ENCODE data around the gene NELFCD.
A peak's percentile ranks its signal among the peaks of the same experiment; 100 is the strongest.
"Not testable (repeated sequence)": the region's sequence is repeated elsewhere in the genome, so short reads cannot be mapped to it uniquely, and the experiment has no call there.

Gene NELFCD

DNA sequence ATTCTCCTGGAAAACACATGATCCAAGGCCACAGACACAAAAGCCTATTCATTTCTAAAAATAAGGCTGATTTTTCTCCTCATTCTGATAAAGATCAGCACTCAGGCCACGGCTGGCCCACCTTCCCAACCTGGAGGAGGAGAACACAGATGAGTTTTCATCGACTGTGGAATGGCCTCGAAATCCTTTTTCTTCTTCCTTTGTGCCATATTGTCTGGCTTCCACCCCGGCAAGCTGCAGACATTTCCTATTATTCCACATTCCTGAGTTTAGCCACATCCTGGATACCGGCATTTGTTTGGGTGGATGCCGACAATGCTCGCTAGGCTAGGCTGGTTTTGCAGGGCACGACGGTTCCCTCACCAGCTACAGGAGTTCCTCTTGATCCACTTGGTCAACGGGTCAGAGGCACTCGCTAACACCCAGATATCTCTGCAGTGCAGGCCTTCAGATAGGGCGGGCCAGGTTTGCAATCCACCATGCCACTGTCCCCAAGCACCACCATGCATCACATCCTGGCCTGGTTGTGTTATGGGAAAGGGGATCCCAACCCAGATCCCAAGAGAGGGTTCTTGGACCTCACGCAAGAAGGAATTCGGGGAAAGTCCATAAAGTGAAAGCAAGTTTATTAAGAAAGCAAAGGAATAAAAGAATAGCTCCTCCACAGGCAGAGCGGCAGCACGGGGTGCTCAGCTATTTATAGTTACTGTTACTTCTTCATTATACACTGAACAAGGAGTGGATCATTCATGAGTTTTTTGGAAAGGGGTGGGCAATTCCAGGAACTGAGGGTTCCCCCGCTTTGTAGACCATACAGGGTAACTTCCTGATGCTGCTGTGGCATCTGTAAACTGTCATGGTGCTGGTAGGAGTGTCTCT is 30.2 kb downstream of the NELFCD start:
- DNase-seq, result no peak

DNA sequence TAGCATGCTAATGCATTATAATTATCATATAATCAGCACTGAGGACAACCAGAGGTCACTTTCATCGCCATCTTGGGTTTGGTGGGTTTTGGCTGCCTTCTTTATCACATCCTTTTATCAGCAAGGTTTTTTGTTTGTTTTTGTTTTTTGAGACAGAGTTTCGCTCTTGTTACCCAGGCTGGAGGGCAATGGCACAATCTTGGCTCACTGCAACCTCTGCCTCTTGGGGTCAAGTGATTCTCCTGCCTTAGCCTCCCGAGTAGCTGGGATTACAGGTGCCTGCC is 30.8 kb downstream of the NELFCD start:
- DNase-seq, result not testable (repeated sequence)

DNA sequence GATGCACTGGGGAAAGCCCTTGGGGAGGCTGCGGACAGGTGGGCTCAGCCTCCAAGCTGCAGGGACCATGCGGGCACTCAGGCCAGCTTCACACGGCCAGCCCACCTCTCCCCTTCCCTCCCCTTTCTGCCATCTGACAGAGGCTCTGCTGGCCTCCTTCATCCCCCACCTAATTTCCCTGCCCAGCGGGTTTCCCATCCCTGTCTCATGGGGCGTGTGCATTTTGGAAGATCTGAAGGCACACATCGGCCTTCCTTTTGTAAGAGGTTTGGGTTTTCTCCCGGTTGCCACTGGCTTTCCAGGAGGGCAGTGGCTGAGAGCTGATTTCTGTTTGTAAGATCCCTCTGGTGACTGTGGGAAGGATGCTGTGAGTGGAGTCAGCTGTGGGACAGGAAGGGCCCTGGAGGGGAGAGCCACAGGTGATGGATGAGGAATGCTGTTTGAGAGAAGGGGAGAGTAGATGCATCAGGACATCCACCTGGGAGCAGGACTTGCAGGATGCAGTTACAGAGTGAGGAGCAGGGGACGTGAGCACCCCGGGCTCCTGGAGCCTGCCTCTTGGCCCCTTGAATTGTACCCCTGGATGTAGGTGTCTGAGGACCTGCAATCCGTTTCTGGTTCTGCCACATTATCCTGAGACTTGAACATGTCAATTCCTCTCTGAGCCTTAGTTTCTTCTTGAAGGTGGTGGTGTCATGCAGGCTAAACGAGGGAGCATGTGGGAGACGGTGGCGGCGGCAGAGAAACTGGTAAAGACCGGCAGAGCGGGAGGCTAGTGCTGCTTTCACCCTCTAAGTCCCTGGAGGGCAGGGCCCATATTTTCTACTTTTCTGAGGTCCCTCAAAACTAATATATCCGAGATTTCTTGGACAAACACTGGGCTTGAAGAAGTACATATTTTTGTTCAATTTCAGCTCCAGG is 32.2 kb downstream of the NELFCD start:
- no peak for DNase-seq

DNA sequence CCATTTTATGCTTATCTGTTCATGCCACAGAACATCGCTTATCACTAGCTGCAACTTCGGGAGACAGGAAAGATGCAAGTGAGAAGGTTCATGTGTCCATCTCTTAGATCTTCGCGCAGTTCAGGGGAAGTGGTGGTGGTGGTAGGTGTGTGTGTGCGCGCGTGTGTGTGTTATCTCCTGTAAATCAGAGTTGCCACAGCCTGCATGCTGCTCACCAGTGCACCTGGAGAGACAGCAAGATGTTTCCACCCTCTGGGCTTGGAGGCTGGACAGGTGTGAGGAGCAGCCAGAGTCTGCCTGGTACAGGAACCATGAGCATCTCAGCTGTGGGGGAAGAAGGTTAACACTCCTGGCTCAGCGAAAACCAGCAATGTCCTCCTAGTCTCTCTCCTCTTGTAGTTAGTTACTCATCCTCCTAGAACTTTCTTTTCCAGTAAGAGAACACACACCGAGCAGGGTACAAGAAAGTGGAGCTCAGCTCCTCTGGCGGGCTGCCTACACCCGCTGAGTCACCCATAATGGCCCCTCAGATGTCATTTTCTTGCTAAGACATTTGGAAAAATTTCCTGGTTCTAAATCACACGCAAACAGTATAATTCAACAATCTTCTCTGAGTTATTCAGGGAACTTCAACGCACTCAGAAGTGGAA is 33.0 kb downstream of the NELFCD start:
- DNase-seq, result peak; percentile 37

DNA sequence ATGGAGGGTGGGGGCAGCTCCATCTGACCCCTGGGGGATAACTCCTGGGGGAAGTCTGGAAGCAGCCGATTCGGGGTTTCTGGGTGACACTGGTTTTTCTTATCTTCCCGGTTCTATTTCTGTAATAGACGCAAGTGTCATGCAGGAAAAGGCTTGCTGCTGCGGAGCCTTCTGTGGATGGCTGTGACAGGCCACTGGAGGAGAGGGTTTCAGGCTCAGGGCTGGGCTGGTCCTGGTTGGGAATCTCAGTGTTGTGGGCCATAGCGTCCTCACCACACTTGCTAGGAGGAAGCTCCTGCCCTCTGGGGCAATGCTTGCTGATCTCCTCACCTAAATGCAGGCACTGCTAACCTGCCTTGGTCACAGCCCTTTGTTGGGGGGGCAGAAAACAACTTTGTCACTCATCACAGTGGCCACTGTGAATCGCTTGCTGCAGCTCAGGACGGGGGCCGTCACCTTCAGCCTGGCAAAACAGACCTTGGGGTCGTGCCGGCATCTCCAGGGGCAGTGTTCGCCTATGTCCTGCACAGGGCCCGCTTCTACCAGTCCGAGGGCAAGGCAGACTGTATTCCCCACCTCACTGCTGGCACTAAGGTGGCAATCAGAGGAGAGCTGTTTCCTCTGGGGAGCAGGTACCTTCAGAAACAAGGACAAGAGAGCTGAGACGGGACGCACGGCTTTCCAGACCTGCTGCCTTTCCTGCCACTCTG is 33.8 kb downstream of the NELFCD start:
- DNase-seq, result no peak

DNA sequence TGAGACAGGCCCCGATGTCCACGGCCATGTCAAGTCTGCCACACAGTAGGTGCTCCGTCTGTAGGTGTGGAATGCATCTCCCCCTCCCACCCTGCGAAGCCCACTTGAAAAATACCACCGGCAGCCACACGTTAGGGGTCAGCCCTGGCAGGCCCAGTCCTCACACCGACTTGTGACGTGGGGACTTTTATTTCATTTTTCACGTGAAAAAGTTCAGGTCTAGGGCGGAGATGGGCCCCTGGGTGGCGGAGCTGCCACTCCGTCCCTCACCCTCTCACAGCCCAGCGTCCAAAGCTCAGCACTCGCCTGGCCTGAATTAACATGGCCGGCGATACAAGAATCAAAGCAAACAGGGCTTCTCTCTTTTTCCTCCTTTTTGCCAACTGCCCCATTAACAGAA is 34.4 kb downstream of the NELFCD start:
- no peak for DNase-seq

DNA sequence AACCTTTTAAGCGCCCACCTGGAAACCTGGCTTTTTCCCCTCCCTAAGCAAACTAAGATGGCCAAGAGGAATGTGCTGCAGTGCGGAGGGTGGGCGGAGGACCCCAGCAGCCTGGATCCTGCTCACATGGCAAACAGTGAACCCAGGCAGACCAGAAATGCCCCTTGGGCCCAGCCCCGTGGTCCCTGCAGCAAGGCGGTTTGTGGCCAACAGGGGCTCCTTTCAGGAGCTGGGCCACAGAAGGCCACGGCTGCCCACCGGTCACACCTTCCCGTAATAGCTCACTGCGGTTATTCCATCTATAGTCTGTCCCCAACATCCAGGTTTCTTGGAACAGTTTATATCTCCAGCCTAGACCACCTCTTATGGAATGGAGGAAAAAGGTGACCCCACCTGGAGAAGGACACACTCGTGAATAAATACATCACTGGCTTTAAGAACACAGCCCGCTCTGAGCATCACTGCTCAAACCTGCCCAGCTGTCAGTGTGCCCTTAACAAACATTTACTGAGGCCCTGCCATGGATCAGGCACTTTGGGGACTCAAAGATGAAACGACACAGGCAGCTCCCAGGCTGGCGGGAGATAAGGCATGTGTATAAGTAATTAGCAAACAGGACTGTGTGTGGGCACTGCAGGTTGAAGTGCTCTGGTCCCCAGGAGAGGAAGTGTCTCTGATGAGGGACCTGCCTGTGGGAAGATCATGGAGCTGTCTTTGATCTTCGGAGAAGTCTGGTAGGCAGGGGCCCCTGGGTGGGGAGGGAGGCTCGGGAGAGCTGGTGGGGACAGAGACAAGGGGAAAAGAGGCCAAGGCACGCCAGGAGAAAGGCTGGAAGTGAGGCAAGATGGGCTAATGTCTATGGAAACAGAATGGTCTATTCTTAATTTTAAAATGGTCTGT is 35.0 kb downstream of the NELFCD start:
- DNase-seq, result no peak

DNA sequence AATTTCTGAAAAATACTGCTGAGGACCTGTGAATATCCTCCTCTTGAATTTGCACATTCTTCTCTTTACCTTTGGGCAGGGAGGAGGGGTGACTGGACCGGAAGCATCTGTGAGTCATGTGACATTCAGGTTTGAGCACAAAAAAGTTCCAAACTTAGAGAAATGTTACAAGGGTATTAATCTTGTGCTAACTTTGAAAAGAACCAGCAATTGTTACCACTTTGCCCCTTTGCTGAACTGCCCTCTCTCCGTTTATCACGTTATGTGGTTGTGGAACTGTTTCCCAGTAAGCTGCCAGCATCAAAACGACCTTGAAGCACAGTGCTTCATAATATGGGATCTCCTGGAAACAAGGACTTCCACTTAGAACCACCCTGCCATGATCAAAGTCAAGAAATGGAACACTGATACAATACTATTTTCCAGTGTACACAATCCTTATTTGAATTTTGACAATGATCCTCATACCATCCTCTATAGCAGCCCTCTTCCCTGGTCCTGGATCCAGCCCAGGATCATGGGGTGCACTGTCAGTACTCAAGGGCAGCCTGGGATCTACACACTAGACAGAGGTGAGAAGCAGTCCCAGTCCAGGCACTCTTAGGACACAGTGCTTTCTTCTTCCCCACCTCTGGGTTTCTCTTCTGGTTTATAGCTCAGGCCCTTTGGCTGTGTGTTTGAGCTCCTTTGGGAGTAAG is 35.9 kb downstream of the NELFCD start:
- peak; percentile 30 for DNase-seq

DNA sequence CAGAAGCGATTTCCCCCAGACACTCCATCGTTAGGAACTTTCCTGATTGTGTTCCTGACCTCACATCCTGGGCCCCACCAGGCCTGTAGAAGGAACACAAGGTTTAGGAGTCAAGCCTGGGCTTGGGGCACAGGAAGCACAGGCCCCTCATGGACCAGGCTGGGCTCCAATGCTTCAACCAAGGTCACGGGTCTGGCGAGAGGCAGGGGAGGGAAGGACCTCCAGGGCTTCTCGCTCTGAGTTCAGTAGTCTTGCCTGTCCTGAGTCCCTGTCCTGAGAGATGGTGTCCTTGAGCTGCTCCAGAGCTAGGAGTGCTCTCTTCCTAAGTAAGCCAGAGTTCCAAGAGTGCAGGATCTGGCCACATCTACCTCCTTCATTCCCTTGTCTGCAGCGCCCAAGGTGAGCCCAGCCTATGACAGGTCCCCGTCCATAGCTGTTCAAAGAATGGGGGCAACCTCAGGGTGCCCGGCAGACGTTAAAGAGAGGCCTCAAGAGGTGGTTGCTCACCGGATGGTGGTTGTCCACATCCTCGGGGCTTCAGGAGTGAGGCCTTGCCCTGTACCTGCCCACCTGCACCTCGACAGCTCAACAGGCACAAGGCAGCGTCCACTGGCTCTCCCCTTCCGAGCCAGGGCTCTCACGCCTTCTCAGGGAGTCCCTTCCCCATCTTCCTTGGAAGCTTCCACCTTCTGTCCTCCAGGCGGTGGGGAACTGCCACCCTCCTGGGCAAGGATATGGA is 36.6 kb downstream of the NELFCD start:
- no peak for DNase-seq

DNA sequence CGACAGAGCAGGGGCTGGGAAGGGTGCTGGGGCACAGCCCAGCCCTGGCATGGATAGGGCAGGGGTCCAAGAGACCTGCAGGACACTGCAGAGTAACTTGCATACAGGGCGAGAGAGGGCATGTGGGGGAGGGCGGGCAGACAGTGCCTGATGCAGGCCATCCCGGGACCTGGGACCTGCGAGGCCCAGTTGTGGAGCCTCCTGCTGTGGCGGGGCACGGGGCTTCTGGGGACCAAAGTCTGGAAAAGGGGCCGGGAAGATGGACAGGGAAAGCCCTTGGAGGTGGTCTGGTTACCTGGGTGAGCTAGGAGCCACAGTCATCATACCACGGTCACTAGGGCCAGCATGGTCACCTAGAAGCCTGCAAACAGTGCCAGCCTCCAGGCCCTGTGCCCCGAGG is 37.8 kb downstream of the NELFCD start:
- DNase-seq, result no peak

DNA sequence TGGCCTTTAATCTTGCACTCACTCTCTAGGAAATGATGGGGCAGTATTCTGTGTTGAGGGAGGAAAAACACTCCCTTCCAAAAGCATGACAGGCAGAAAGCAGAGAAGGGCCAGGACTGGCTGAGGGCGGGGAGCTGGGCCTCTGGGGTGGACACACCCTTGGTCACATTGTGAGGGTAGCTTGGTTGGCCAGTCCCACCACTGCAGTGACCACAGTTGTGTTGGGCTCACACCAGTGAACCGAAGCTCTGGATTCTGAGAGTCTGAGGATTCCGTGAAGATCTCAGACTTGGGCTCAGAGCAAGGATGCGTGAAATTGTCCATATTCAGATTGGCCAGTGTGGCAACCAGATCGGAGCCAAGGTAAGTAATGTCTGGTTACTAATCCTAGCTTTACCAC is 38.2 kb downstream of the NELFCD start, which contains the start of gene TUBB1:
Gene TUBB1, plus strand, starts transcription at position 213 of the 400 bp plus-strand sequence. Its CDS starts 94 bp downstream, at position 307.
- DNase-seq, result no peak

DNA sequence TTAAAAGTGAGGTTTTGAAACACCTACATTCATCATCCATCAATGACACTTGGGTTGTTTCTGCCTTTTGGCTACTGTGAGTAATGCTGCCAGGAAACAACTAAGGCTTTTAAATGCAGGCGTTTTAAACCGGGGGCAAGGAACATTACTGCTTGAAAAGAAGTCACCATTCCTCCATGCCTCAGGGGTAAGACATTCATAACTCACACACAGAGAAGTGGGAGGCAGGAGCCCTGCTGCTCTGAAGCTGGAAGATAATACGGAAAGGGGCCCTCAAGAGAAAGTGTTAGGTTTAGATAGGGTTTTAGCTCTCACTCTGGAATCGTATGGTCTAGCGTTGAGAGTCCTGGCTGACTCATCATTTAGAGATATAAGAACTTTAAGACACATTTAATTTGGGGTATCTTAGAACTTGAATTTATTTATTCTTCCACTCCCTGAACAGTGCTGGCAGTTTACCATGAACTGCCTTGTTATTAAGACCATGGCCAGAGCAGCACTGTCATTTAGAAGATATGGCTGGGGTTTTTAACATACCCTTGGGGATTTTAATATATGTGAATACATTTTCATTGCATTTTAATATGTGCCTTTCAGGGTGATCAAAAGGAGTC is 40.0 kb downstream of the NELFCD start:
- no peak for DNase-seq

DNA sequence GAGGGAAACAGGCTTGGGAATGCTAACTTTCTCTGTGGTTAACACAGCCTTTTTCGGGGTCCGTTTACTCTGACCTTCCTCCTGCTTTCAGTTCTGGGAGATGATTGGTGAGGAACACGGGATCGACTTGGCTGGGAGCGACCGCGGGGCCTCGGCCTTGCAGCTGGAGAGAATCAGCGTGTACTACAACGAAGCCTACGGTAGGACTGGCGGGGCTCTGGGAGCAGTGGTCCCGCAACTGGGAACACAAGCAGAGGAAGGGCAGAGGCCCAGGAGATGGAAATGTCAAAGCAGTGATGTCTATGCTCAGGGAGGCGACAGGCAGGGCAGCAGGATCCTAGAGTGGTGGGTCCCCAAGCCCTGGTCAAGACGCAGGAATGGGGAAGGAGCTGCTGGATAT is 41.7 kb downstream of the NELFCD start:
- DNase-seq, result no peak

DNA sequence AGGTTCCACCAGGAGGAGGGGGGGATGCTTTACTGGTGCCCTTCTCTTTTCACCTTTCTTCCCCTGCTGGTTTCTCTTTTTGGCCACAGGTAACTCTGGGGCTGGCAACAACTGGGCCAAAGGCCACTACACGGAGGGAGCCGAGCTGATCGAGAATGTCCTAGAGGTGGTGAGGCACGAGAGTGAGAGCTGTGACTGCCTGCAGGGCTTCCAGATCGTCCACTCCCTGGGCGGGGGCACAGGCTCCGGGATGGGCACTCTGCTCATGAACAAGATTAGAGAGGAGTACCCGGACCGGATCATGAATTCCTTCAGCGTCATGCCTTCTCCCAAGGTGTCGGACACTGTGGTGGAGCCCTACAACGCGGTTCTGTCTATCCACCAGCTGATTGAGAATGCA is 42.6 kb downstream of the NELFCD start:
- no peak for DNase-seq

DNA sequence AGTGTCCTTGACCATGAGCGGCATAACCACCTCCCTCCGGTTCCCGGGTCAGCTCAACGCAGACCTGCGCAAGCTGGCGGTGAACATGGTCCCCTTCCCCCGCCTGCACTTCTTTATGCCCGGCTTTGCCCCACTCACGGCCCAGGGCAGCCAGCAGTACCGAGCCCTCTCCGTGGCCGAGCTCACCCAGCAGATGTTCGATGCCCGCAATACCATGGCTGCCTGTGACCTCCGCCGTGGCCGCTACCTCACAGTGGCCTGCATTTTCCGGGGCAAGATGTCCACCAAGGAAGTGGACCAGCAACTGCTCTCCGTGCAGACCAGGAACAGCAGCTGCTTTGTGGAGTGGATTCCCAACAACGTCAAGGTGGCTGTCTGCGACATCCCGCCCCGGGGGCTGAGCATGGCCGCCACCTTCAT is 43.1 kb downstream of the NELFCD start:
- no peak for DNase-seq

DNA sequence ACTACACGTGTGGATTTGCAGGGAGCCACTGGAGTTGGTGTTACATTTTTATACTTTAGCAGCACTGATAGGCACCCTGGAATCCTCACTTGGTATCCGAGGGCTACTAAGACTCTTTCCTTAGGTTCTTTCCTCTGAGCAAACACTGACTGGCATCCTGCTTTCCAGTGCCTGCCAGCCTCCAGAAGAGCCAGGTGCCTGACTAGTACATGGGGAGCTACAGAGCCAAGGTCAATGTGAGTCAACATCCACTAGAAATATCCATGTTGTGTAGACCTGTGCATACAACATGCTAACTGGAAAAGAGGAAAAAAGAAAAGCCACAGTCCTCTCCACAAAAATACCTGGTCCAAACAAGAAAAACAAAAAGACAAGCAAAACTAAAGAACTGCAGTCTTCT is 44.0 kb downstream of the NELFCD start:
- no peak for DNase-seq

DNA sequence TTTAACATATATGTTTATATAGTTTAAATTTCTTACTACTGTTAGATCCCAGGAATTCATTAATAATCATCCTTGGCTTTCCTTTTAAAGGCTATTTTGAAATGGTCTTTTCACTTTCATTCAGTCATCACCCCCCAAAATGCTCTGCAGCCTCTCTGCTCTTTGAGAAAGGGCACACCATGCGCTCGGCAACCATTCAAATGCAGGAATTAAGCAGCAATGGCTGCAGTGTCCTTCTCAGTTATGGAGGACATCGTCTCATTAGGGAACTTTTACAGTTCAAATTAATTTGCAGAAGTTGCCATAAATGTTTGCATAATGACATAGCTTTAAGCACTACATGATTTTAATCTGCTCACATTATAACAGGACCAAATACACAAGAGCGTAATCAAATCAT is 44.5 kb downstream of the NELFCD start:
- no peak for DNase-seq

DNA sequence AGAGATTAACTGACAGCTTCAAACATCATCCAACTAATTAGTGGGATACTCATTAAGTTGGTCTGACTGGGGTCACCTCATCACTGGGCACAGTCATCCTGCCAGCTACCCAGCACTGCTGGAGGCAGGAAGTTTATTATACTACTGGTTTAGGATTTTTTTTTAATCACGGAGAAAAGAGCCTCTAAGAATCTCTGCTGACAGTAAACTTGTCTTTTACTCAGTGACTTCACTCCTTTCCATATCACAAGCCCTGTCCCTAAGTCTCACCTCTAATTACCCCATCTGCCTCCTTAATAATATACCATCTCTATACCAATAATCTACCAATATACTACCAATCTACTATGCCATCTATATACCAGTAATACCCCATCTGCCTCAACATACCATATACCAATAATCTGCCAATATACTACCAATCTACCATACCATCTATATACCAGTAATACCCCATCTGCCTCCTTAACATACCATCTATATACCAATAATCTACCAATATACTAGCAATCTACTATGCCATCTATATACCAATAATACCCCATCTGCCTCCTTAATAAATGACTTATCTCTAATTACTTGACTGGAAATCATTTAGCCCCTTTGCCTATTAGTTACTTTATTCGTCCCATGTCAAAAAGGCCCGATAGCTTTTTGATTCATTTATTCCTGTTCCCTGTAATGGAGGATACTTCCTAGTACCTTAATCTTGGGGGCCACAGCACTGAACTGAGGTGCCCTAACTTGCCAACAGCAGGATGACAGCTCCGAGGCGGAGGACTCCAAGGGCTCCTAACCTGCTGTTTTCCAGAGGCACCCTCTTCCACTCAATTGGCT is 46.1 kb downstream of the NELFCD start:
- DNase-seq, result no peak

DNA sequence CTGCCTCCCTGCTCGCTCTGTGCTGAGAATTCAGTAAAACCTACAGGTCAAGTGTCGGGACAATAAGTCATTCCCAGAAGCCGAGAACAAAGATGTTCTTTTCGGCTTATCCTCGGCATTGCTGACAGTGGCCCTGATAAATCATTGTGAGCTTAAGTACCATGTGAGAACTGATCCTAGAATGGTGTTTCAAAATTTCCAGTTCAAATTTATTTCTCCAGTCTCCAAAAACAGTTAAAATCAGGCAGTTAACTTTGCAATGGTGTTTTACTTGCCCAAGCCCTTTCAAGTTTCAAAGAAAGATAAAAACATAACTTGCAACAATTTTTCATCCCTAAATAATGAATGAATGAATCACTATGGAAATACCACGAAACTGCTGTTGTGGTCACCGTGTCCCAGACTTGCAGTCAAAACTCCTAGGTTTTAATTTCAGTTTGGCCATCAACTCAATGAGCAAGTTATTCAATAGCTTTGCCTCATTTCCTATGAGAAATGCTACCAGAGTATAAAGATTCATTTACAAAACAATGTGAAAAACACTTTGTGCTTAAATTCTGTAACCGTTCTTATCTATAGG is 46.8 kb downstream of the NELFCD start:
- DNase-seq, result no peak
